Neuronal stem cell (in vitro differentiated cells): ENCODE measurements around the gene PHETA2.

ENCODE experiments used
- DNase-seq: peaks from one replicate; pipeline ENCODE4 v3.0.0-alpha.2; 2013; ENCODE audit warnings: low spot score
- H2AFZ ChIP-seq: one replicate; pipeline ENCODE4 v1.6.1; 2013; ENCODE audit warnings: mild to moderate bottlenecking, low read length, inconsistent platforms
- H2AK5ac ChIP-seq: 2 replicates; pipeline ENCODE4 v1.6.1; 2013; ENCODE audit warnings: low read depth, mild to moderate bottlenecking, inconsistent platforms, low read length, moderate library complexity, mixed read lengths
- H2BK120ac ChIP-seq: 2 replicates; pipeline ENCODE4 v1.6.1; 2013; ENCODE audit warnings: low read depth, mild to moderate bottlenecking, inconsistent platforms, low read length, moderate library complexity, mixed read lengths
- H2BK12ac ChIP-seq: one replicate; pipeline ENCODE4 v1.6.1; 2013; ENCODE audit warnings: low read length, inconsistent platforms
- H2BK15ac ChIP-seq: 2 replicates; pipeline ENCODE4 v1.6.1; 2013; ENCODE audit warnings: mild to moderate bottlenecking, low read length, inconsistent platforms, mixed read lengths
- H2BK5ac ChIP-seq: one replicate; pipeline ENCODE4 v1.6.1; 2013; ENCODE audit warnings: inconsistent platforms, mild to moderate bottlenecking, low read length, moderate library complexity
- H3K14ac ChIP-seq: one replicate; pipeline ENCODE4 v1.6.1; 2013; ENCODE audit warnings: low read length, inconsistent platforms
- H3K18ac ChIP-seq: 2 replicates; pipeline ENCODE4 v1.6.1; 2013; ENCODE audit warnings: low read length, inconsistent platforms
- H3K23ac ChIP-seq: 2 replicates; pipeline ENCODE4 v1.6.1; 2013; ENCODE audit warnings: low read depth, mild to moderate bottlenecking, mixed read lengths, low read length, inconsistent platforms; ENCODE audit not compliant: poor library complexity
- H3K27ac ChIP-seq: replicated peaks from 3 replicates; pipeline ENCODE4 v1.5.1; 2013; ENCODE audit warnings: low read length, inconsistent platforms
- H3K27me3 ChIP-seq, 3 experiments: 2 replicates each; pipeline ENCODE4 v1.6.1; 2013; ENCODE audit warnings: low read length in 3 of 3, mild to moderate bottlenecking in 2 of 3, inconsistent platforms in 1 of 3, low read depth in 1 of 3, mixed read lengths in 1 of 3, moderate library complexity in 1 of 3; ENCODE audit not compliant: control insufficient read depth in 3 of 3, insufficient read depth in 3 of 3
- H3K36me3 ChIP-seq, 2 donors: replicated peaks in 1 of 2; 2 replicates each; pipeline ENCODE4 v1.6.1; 2013; ENCODE audit warnings: low read length in 2 of 2; ENCODE audit not compliant: control insufficient read depth in 2 of 2, insufficient read depth in 2 of 2
- H3K4ac ChIP-seq: 2 replicates; pipeline ENCODE4 v1.6.1; 2013; ENCODE audit warnings: inconsistent platforms, mild to moderate bottlenecking, low read length, moderate library complexity
- H3K4me1 ChIP-seq, 2 donors: 1 replicate in 1 of 2; 2 replicates in 1 of 2; pipeline ENCODE4 v1.6.1; 2013; ENCODE audit warnings: low read length in 2 of 2, low read depth in 1 of 2; ENCODE audit not compliant: control insufficient read depth in 2 of 2, insufficient read depth in 1 of 2
- H3K4me2 ChIP-seq: one replicate; pipeline ENCODE4 v1.6.1; 2013; ENCODE audit warnings: mild to moderate bottlenecking, low read length, inconsistent platforms; ENCODE audit not compliant: insufficient read depth, poor library complexity, severe bottlenecking
- H3K4me3 ChIP-seq, 2 donors: 2 replicates each; pipeline ENCODE4 v1.5.1; 2013; ENCODE audit warnings: low read length in 2 of 2, mild to moderate bottlenecking in 2 of 2, inconsistent platforms in 1 of 2, moderate library complexity in 1 of 2
- H3K79me1 ChIP-seq: one replicate; pipeline ENCODE4 v1.6.1; 2013; ENCODE audit warnings: low read depth, mild to moderate bottlenecking, inconsistent platforms, low read length, moderate library complexity
- H3K9ac ChIP-seq: one replicate; pipeline ENCODE4 v1.6.1; 2013; ENCODE audit warnings: mild to moderate bottlenecking, low read depth, low read length, inconsistent platforms; ENCODE audit not compliant: poor library complexity
- H3K9me3 ChIP-seq, 2 donors: replicated peaks in 1 of 2; 2 replicates each; pipeline versions ENCODE3 to v1.6.1; 2013; ENCODE audit warnings: low read length in 2 of 2, mild to moderate bottlenecking in 2 of 2, inconsistent platforms in 1 of 2, low read depth in 1 of 2, mixed read lengths in 1 of 2, moderate library complexity in 1 of 2; ENCODE audit not compliant: control insufficient read depth in 2 of 2, insufficient read depth in 1 of 2
- H4K8ac ChIP-seq: one replicate; pipeline ENCODE4 v1.6.1; 2013; ENCODE audit warnings: low read depth, mild to moderate bottlenecking, inconsistent platforms, low read length, moderate library complexity
- H4K91ac ChIP-seq: one replicate; pipeline ENCODE4 v1.6.1; 2013; ENCODE audit warnings: low read length, low read depth, mild to moderate bottlenecking, inconsistent platforms; ENCODE audit not compliant: poor library complexity
- WGBS, 2 donors: extraction: QIAGEN DNeasy Blood & Tissue Kit; methylation state at CpG; one replicate each; pipeline ENCODE4 v1.1.7; 2013; ENCODE audit warnings: missing lambda C conversion rate in 2 of 2, mixed read lengths in 1 of 2; ENCODE audit not compliant: insufficient read length in 2 of 2, insufficient replicate concordance in 1 of 2; ENCODE audit errors: extremely low coverage in 2 of 2; 5-methylcytosine and 5-hydroxymethylcytosine counted together

PHETA2 gene

DNA sequence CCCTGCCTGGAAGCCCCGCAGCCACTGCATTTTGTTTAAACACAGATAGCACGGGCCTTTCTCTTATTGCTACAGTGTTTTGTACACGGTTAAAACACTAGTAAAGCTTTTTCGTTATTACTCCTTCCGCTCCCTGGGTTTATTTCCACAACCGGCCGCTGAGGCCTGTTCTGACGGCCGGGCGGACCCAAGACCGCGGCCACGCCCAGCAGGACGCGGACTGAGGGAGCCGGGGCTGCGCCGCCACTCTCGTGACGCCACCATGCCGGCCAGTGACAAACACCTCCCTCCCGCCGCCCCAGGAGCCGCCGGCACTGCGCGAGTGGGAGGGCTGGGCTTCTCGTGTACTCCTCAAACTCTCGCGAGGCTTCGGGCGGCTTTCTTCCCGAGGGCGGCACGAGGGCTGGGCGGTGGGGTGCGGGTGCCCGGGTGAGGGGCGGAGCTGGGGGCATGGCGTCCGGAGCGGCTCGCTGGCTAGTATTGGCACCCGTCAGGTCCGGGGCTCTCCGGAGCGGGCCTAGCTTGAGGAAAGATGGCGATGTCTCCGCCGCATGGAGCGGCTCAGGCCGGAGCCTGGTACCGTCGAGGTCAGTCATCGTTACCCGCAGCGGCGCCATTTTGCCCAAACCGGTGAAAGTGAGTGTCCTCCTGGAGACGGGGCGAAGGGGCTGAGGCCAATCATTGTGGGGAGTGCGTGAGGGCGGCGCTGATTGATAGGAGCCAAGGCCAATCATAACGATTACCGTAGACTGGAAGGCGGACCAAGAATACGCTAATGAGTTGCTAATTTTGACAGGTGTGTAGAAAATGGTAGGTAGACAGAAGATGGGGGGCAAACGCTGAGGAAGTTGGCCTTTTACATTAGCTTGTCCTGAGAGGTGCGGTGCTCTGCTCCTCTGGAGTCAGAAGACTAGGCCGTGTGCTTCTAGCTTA is 5.5 kb downstream of the PHETA2 start, which contains the start of gene SMDT1:
SMDT1 (plus strand) TSS at position 382 of the 933 bp plus-strand sequence; CDS start at position 451, 69 bp downstream.
- H3K36me3 ChIP-seq, result peaks cover 4 to 28% of the 10 kb centered on the region in 2 donors
- peak; percentile 96 for DNase-seq
- no peak within 1 kb of the TSS for H3K14ac ChIP-seq
- H2BK5ac ChIP-seq, result peak within 1 kb of the TSS; percentile 44
- no peaks in the 10 kb centered on the region for H3K27me3 ChIP-seq
- peak within 1 kb of the TSS; percentile 67 for H2BK15ac ChIP-seq
- H2AK5ac ChIP-seq, result peak within 1 kb of the TSS; percentile 18
- peak within 1 kb of the TSS; percentile 74 for H3K4me2 ChIP-seq
- H3K4me3 ChIP-seq, result peak within 1 kb of the TSS; percentile 88 to 92
- H2BK120ac ChIP-seq, result no peak within 1 kb of the TSS
- no CpG with 5 or more reads among the region's 71 CpGs for WGBS, 2 donors
- no peak within 1 kb of the TSS for H3K4ac ChIP-seq
- peak within 1 kb of the TSS; percentile 77 for H3K23ac ChIP-seq
- peak within 1 kb of the TSS; percentile 83 for H4K91ac ChIP-seq
- no peak within 1 kb of the TSS for H4K8ac ChIP-seq
- peaks cover 0 to 10% of the 10 kb centered on the region in 2 donors for H3K9me3 ChIP-seq
- H2AFZ ChIP-seq, result peak within 1 kb of the TSS; percentile 94
- peak within 1 kb of the TSS; percentile 99 for H3K18ac ChIP-seq
- no peak within 1 kb of the TSS for H2BK12ac ChIP-seq
- H3K4me1 ChIP-seq, result peaks cover 3 to 8% of the 10 kb centered on the region in 2 donors
- H3K9ac ChIP-seq, result peak within 1 kb of the TSS; percentile 85
- no peaks in the 10 kb centered on the region for H3K79me1 ChIP-seq
- peak within 1 kb of the TSS; percentile 86 for H3K27ac ChIP-seq

- H4K8ac ChIP-seq, result no peak overlapping the region
- H3K4me1 ChIP-seq, result peaks cover 3 to 8% of the 10 kb centered on the region in 2 donors
- H3K23ac ChIP-seq, result no peak overlapping the region
- H3K9me3 ChIP-seq, result peaks cover 0 to 4% of the 10 kb centered on the region in 2 donors
- H3K18ac ChIP-seq, result no peak overlapping the region
- no peak overlapping the region for H3K27ac ChIP-seq
- H3K36me3 ChIP-seq, result peaks cover 5 to 35% of the 10 kb centered on the region in 2 donors
- H2AK5ac ChIP-seq, result no peak overlapping the region
- H3K9ac ChIP-seq, result no peak overlapping the region
- H3K79me1 ChIP-seq, result no peaks in the 10 kb centered on the region
- peak overlapping the region; percentile 88 to 92 for H3K4me3 ChIP-seq
- H3K14ac ChIP-seq, result no peak overlapping the region
- H3K27me3 ChIP-seq, result no peaks in the 10 kb centered on the region
- no peak overlapping the region for H2BK5ac ChIP-seq
- no peak overlapping the region for H2BK12ac ChIP-seq
- H2AFZ ChIP-seq, result peak overlapping the region; percentile 94
- DNase-seq, result no peak
- no peak overlapping the region for H3K4ac ChIP-seq
- WGBS, 2 donors, result no CpG with 5 or more reads among the region's 14 CpGs
- H2BK15ac ChIP-seq, result no peak overlapping the region
- no peak overlapping the region for H2BK120ac ChIP-seq
- H3K4me2 ChIP-seq, result peak overlapping the region; percentile 74
- no peak overlapping the region for H4K91ac ChIP-seq
Observed at GRCh38 chr22:42080287-42080686, 6.2 kb downstream of the PHETA2 start.

- Histone ChIP-seq H3K9ac (no peak overlapping the region), H3K4me3 (no peak overlapping the region), H3K79me1 (no peaks in the 10 kb centered on the region), H4K8ac (no peak overlapping the region), H3K14ac (no peak overlapping the region), H2AK5ac (no peak overlapping the region), H2BK12ac (no peak overlapping the region), H3K23ac (no peak overlapping the region), H3K36me3 (peaks cover 14 to 56% of the 10 kb centered on the region in 2 donors), H2BK120ac (no peak overlapping the region), H2BK15ac (no peak overlapping the region), H2AFZ (no peak overlapping the region), H3K27ac (no peak overlapping the region), H3K4me2 (no peak overlapping the region), H3K4me1 (peaks cover 3 to 8% of the 10 kb centered on the region in 2 donors), H4K91ac (no peak overlapping the region), H3K4ac (no peak overlapping the region), H3K18ac (no peak overlapping the region), H3K27me3 (no peaks in the 10 kb centered on the region), H3K9me3 (no peaks in the 10 kb centered on the region), H2BK5ac (no peak overlapping the region)
- no CpG with 5 or more reads among the region's 4 CpGs for WGBS, 2 donors
- no peak for DNase-seq
Observed at GRCh38 chr22:42083119-42083518, 9.1 kb downstream of the PHETA2 start.

DNA sequence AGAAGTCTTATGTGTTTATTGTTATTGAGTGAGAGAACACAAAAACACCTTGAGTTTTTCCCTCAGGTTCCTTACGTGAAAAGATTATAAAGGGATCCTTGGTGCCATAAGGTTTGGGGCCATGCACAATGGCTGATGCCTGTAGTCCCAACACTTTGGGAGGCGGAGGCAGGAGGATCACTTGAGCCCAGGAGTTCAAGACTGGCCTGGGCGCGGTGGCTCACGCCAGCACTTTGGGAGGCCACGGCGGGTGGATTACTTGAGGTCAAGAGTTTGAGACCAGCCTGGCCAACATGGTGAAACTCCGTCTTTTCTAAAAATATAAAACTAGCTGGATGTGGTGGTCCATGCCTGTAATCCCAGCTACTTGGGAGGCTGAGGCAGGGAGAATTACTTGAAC is 10.8 kb downstream of the PHETA2 start:
- Histone ChIP-seq H2BK12ac (no peak overlapping the region), H3K36me3 (peaks cover 20 to 70% of the 10 kb centered on the region in 2 donors), H3K4me3 (no peak overlapping the region), H4K91ac (no peak overlapping the region), H4K8ac (no peak overlapping the region), H2BK15ac (no peak overlapping the region), H2AK5ac (no peak overlapping the region), H3K79me1 (no peaks in the 10 kb centered on the region), H3K9me3 (peaks cover 2 to 14% of the 10 kb centered on the region in 2 donors), H3K4ac (no peak overlapping the region), H3K23ac (no peak overlapping the region), H3K18ac (no peak overlapping the region), H3K4me1 (peaks cover 1 to 6% of the 10 kb centered on the region in 2 donors), H3K14ac (no peak overlapping the region), H3K4me2 (no peak overlapping the region), H2BK120ac (no peak overlapping the region), H3K27me3 (no peaks in the 10 kb centered on the region), H2BK5ac (no peak overlapping the region), H2AFZ (no peak overlapping the region), H3K9ac (no peak overlapping the region), H3K27ac (no peak overlapping the region)
- DNase-seq, result no peak
- WGBS, 2 donors, result no CpG with 5 or more reads among the region's 8 CpGs
